SK-N-SH (cell line): ENCODE results near the gene CCDC24. TPM values are rescaled to one million over a fixed set of nuclear protein-coding genes. Genes with fewer than 3 reads are reported as not detected.

Experiments used
- CTCF ChIA-PET: fragments of 300-600, 350-600 bp; formaldehyde crosslinking; extraction: SDS; loops from one replicate; lab custom pipeline; 2021; lab: Yijun Ruan, JAX
- POLR2A ChIA-PET: fragments of 350-600 bp; sonication (Branson Sonifier 250); formaldehyde crosslinking; extraction: SDS; loops from one replicate; lab custom pipeline; 2020; ENCODE audit warnings: antibody characterized with exemption, inconsistent platforms; lab: Yijun Ruan, JAX
- DNase-seq: peaks from one replicate; pipeline ENCODE4 v3.0.0; 2012
- H2AFZ ChIP-seq: fragments of 200-600 bp; sonication (generic); 2 replicates; pipeline ENCODE4 v1.8.1; 2016; ENCODE audit warnings: antibody characterized with exemption, mild to moderate bottlenecking, low read depth
- H3F3A ChIP-seq: fragments of 200-600 bp; sonication (generic); replicated peaks from 2 replicates; pipeline ENCODE3; 2016; ENCODE audit warnings: antibody characterized with exemption, mild to moderate bottlenecking; ENCODE audit not compliant: insufficient read depth
- H3K27ac ChIP-seq, 2 experiments: fragments of 200-500 bp in 1 of 2; fragments of 200-600 bp in 1 of 2; sonication (Bioruptor generic) in 1 of 2; sonication (generic), shearing (Covaris generic) in 1 of 2; 2 replicates each; pipeline versions ENCODE4 v1.5.1 to v1.6.1; 2014 to 2016; ENCODE audit warnings: low read depth in 2 of 2, inconsistent platforms in 1 of 2, low read length in 1 of 2, mild to moderate bottlenecking in 1 of 2, mixed read lengths in 1 of 2
- H3K27me3 ChIP-seq: fragments of 200-600 bp; sonication (generic), shearing (Covaris generic); 2 replicates; pipeline ENCODE4 v1.6.1; 2016; ENCODE audit warnings: mixed run types; ENCODE audit not compliant: insufficient read depth
- H3K36me3 ChIP-seq, 2 experiments: fragments of 200-500 bp in 1 of 2; fragments of 200-600 bp in 1 of 2; sonication (Bioruptor generic) in 1 of 2; sonication (generic) in 1 of 2; replicated peaks in 1 of 2; 2 replicates each; pipeline versions ENCODE3 to v1.5.1; 2014 to 2016; ENCODE audit warnings: low read length in 1 of 2, mild to moderate bottlenecking in 1 of 2; ENCODE audit not compliant: insufficient read depth in 2 of 2, control insufficient read depth in 1 of 2
- H3K4me1 ChIP-seq, 2 experiments: fragments of 200-500 bp in 1 of 2; fragments of 200-600 bp in 1 of 2; sonication (Bioruptor generic) in 1 of 2; sonication (generic), shearing (Covaris generic) in 1 of 2; 2 replicates each; pipeline versions ENCODE4 v1.5.1 to v1.6.1; 2014 to 2016; ENCODE audit warnings: low read depth in 1 of 2, low read length in 1 of 2, mixed run types in 1 of 2; ENCODE audit not compliant: insufficient read depth in 2 of 2, control insufficient read depth in 1 of 2
- H3K4me2 ChIP-seq: fragments of 200-600 bp; sonication (generic), shearing (Covaris generic); 2 replicates; pipeline ENCODE4 v1.6.1; 2017; ENCODE audit warnings: mixed run types
- H3K4me3 ChIP-seq, 2 experiments: fragments of 200-500 bp in 1 of 2; fragments of 200-600 bp in 1 of 2; sonication (Bioruptor generic) in 1 of 2; sonication (generic), shearing (Covaris generic) in 1 of 2; 2 replicates each; pipeline versions ENCODE4 v1.5.1 to v1.8.1; 2014 to 2016; ENCODE audit warnings: low read depth in 2 of 2, inconsistent platforms in 1 of 2, low read length in 1 of 2, mild to moderate bottlenecking in 1 of 2, mixed read lengths in 1 of 2, moderate library complexity in 1 of 2
- H3K79me2 ChIP-seq: fragments of 200-600 bp; sonication (generic); 2 replicates; pipeline ENCODE4 v1.8.1; 2017; ENCODE audit warnings: mild to moderate bottlenecking; ENCODE audit not compliant: insufficient read depth
- H3K9ac ChIP-seq: fragments of 200-600 bp; sonication (generic); 2 replicates; pipeline ENCODE4 v1.6.1; 2017; ENCODE audit warnings: mixed run types
- H3K9me2 ChIP-seq: fragments of 200-600 bp; sonication (generic); 2 replicates; pipeline ENCODE4 v1.6.1; 2017; ENCODE audit warnings: mixed run types
- H3K9me3 ChIP-seq: fragments of 200-600 bp; sonication (generic); 2 replicates; pipeline ENCODE4 v1.6.1; 2017; ENCODE audit warnings: mixed run types, mild to moderate bottlenecking, moderate library complexity
- H4K20me1 ChIP-seq: fragments of 200-600 bp; sonication (generic); 2 replicates; pipeline ENCODE4 v1.6.1; 2017; ENCODE audit warnings: mild to moderate bottlenecking, mixed run types; ENCODE audit not compliant: insufficient read depth
- GABPA ChIP-seq: IDR thresholded peaks from 2 replicates; pipeline ENCODE4 v1.4.0; 2012; ENCODE audit warnings: low read depth, mild to moderate bottlenecking
- GATA2 ChIP-seq: sonication (generic); formaldehyde crosslinking; IDR thresholded peaks from 2 replicates; pipeline ENCODE4 v1.5.0; 2020; ENCODE audit warnings: mild to moderate bottlenecking, missing genetic modification reagents
- IRF3 ChIP-seq: fragments of 150-350 bp; IDR thresholded peaks from 2 replicates; pipeline ENCODE4 v1.6.1; 2016; ENCODE audit warnings: mild to moderate bottlenecking, low read depth, low read length
- NFIC ChIP-seq: IDR thresholded peaks from 2 replicates; pipeline ENCODE4 v1.4.0; 2012; ENCODE audit warnings: borderline replicate concordance
- NRF1 ChIP-seq: IDR thresholded peaks from 2 replicates; pipeline ENCODE4 v1.6.1; 2012; ENCODE audit warnings: low read depth, mild to moderate bottlenecking, low read length
- RCOR1 ChIP-seq: fragments of 150-350 bp; IDR thresholded peaks from 2 replicates; pipeline ENCODE4 v1.6.1; 2017; ENCODE audit warnings: antibody characterized with exemption, low read length
- REST ChIP-seq: IDR thresholded peaks from 2 replicates; pipeline ENCODE4 v1.6.1; 2012; ENCODE audit warnings: mild to moderate bottlenecking, low read depth, low read length, moderate library complexity
- SIN3A ChIP-seq: IDR thresholded peaks from 2 replicates; pipeline ENCODE4 v1.6.1; 2012; ENCODE audit warnings: low read depth, mild to moderate bottlenecking, low read length, moderate library complexity, borderline replicate concordance
- TCF12 ChIP-seq: IDR thresholded peaks from 2 replicates; pipeline ENCODE4 v1.4.0; 2012
- USF2 ChIP-seq: fragments of 150-350 bp; IDR thresholded peaks from 2 replicates; pipeline ENCODE4 v1.6.1; 2017; ENCODE audit warnings: antibody characterized with exemption, low read length, low read depth, borderline replicate concordance
- YY1 ChIP-seq: IDR thresholded peaks from 2 replicates; pipeline ENCODE4 v1.4.0; 2012; ENCODE audit warnings: low read depth, mild to moderate bottlenecking
- ZBTB33 ChIP-seq: IDR thresholded peaks from 2 replicates; pipeline ENCODE4 v1.4.0; 2012; ENCODE audit warnings: low read depth, borderline replicate concordance
- WGBS: methylation state at CpG from one replicate; pipeline ENCODE4 v1.1.6; 2017; ENCODE audit warnings: low lambda C conversion rate; 5-methylcytosine and 5-hydroxymethylcytosine counted together
- polyA plus RNA-seq, 3 experiments: library from polyadenylated mRNA; depleted of rRNA; stranded (reverse); fragments of >200 nt; gene quantifications; 2 replicates each; pipeline ENCODE4 v1.2.3, GENCODE V29; 2012

CCDC24 gene
- polyA plus RNA-seq, 1 of the 3 experiments (the other 2 are of a cell fraction): 7.5 TPM

GRCh38 chr1:43982241-43982640 lies 9.2 kb upstream of the CCDC24 start:
- no peak for DNase-seq
- WGBS: 100% methylated on average over 2 of the region's 8 CpGs
- Histone ChIP-seq H3K4me3 (no peak overlapping the region), H3K27ac (no peak overlapping the region), H3K9me3 (no peaks in the 10 kb centered on the region), H3K4me2 (no peak overlapping the region), H2AFZ (no peak overlapping the region), H3K27me3 (no peaks in the 10 kb centered on the region), H3K9ac (no peak overlapping the region), H3K4me1 (peaks cover 0 to 24% of the 10 kb centered on the region in 2 experiments; a peak in 1 of 4 replicates), H3F3A (peaks cover 3% of the 10 kb centered on the region), H3K36me3 (peaks cover 12 to 29% of the 10 kb centered on the region in 2 experiments), H3K9me2 (no peaks in the 10 kb centered on the region), H4K20me1 (peaks cover 10% of the 10 kb centered on the region), H3K79me2 (peaks cover 52% of the 10 kb centered on the region)
- CTCF ChIA-PET: interaction anchor here (2.1 kb wide), 1 partner anchor 12 kb away, joined by 5 read pairs; no protein-coding TSS in a partner anchor
- TF ChIP-seq GABPA (no peak), SIN3A (no peak), TCF12 (no peak), GATA2 (CRISPR knock-in tag) (no peak), ZBTB33 (no peak), REST (no peak), IRF3 (no peak), YY1 (no peak), USF2 (no peak), NFIC (no peak), RCOR1 (no peak), NRF1 (no peak)
- POLR2A ChIA-PET: no interaction called here
